Suprapubic skin (tissue), 4 donors: ENCODE results near the gene THTPA. TPM values are rescaled to one million over a fixed set of nuclear protein-coding genes. Genes with fewer than 3 reads are reported as not detected.
A peak's percentile ranks its signal among the peaks of the same experiment; 100 is the strongest.

Source experiments
- DNase-seq, 2 donors: peaks; one replicate each; pipeline ENCODE4 v3.0.0-alpha.2; 2019; ENCODE audit warnings: low spot score in 2 of 2
- H3K27ac ChIP-seq: fragments of 200-600 bp; sonication (generic); one replicate; pipeline ENCODE4 v1.5.1; 2019
- H3K27me3 ChIP-seq: fragments of 200-600 bp; sonication (generic); one replicate; pipeline ENCODE4 v1.5.1; 2019
- H3K36me3 ChIP-seq: fragments of 200-600 bp; sonication (generic); one replicate; pipeline ENCODE4 v1.5.1; 2019
- H3K4me1 ChIP-seq: fragments of 200-600 bp; sonication (generic); one replicate; pipeline ENCODE4 v1.5.1; 2019
- H3K4me3 ChIP-seq: fragments of 200-600 bp; sonication (generic); one replicate; pipeline ENCODE4 v1.5.1; 2019; ENCODE audit warnings: mild to moderate bottlenecking
- H3K9me3 ChIP-seq: fragments of 200-600 bp; sonication (generic); one replicate; pipeline ENCODE4 v1.5.1; 2019
- CTCF ChIP-seq, 2 donors: fragments of 200-600 bp in 1 of 2; fragments of 450-650 bp in 1 of 2; sonication (generic) in 1 of 2; IDR thresholded peaks; one replicate each; pipeline ENCODE4 v1.5.1; 2016 to 2019; ENCODE audit warnings: antibody characterized with exemption in 2 of 2, mild to moderate bottlenecking in 1 of 2, moderate library complexity in 1 of 2
- EP300 ChIP-seq: sonication (generic); formaldehyde crosslinking; IDR thresholded peaks from one replicate; pipeline ENCODE4 v1.6.1; 2017; ENCODE audit warnings: antibody characterized with exemption
- POLR2A ChIP-seq, 2 donors: fragments of 450-650 bp; IDR thresholded peaks; one replicate each; pipeline ENCODE4 v1.6.1; 2017; ENCODE audit warnings: antibody characterized with exemption in 2 of 2, mild to moderate bottlenecking in 2 of 2, moderate library complexity in 2 of 2
- POLR2AphosphoS5 ChIP-seq, 3 donors: sonication (generic); formaldehyde crosslinking; IDR thresholded peaks; one replicate each; pipeline ENCODE4 v1.6.1; 2017; ENCODE audit warnings: antibody characterized with exemption in 3 of 3
- WGBS: methylation state at CpG from one replicate; pipeline ENCODE4 v1.1.5; 2018; 5-methylcytosine and 5-hydroxymethylcytosine counted together
- total RNA-seq, 4 donors: library from RNA; depleted of rRNA; stranded (reverse); fragments of >200 nt; gene quantifications; one replicate each; pipeline ENCODE4 v1.1.0, GENCODE V29; 2016

The THTPA gene
- total RNA-seq, 4 donors from 2014 or later, result 7.0 to 16.7 (median 11.8) TPM

GRCh38 chr14:23570806-23571483 lies 14.9 kb downstream of the THTPA start:
- Histone ChIP-seq H3K9me3 (no peaks in the 10 kb centered on the region), H3K27ac (no peak overlapping the region), H3K27me3 (peaks cover 13% of the 10 kb centered on the region), H3K4me3 (no peak overlapping the region), H3K4me1 (peaks cover 52% of the 10 kb centered on the region), H3K36me3 (no peaks in the 10 kb centered on the region)
- WGBS, result 86% methylated on average over 12 of the region's 23 CpGs
- DNase-seq, result peak in 1 of 2 donors; percentile 56
- TF ChIP-seq POLR2A (IDR thresholded peaks at IDR 0.05) (no peak), POLR2AphosphoS5 (IDR thresholded peaks at IDR 0.05) (no peak), CTCF (IDR thresholded peaks at IDR 0.05) (no peak), EP300 (no peak)

GRCh38 chr14:23571701-23572523 lies 15.8 kb downstream of the THTPA start:
- Histone ChIP-seq H3K36me3 (no peaks in the 10 kb centered on the region), H3K9me3 (no peaks in the 10 kb centered on the region), H3K27ac (no peak overlapping the region), H3K4me1 (peaks cover 50% of the 10 kb centered on the region), H3K4me3 (no peak overlapping the region), H3K27me3 (peaks cover 23% of the 10 kb centered on the region)
- TF ChIP-seq EP300 (no peak), CTCF (IDR thresholded peaks at IDR 0.05) (no peak), POLR2A (IDR thresholded peaks at IDR 0.05) (no peak), POLR2AphosphoS5 (IDR thresholded peaks at IDR 0.05) (no peak)
- peak in 1 of 2 donors; percentile 57 for DNase-seq
- WGBS, result 57% methylated on average over 14 of the region's 14 CpGs

- WGBS, result 59% methylated on average over 4 of the region's 4 CpGs
- Histone ChIP-seq H3K27ac (no peak overlapping the region), H3K4me3 (no peak overlapping the region), H3K4me1 (peaks cover 50% of the 10 kb centered on the region), H3K27me3 (peaks cover 29% of the 10 kb centered on the region), H3K36me3 (no peaks in the 10 kb centered on the region), H3K9me3 (no peaks in the 10 kb centered on the region)
- no peak for DNase-seq
- TF ChIP-seq EP300, result no peak
- TF ChIP-seq POLR2AphosphoS5 (IDR thresholded peaks at IDR 0.05), result no peak
- TF ChIP-seq CTCF (IDR thresholded peaks at IDR 0.05), result no peak
- no peak for TF ChIP-seq POLR2A (IDR thresholded peaks at IDR 0.05)
Measured at GRCh38 chr14:23572524-23572828, 16.4 kb downstream of the THTPA start.

GRCh38 chr14:23572836-23573235 lies 16.8 kb downstream of the THTPA start:
- Histone ChIP-seq H3K27ac (no peak overlapping the region), H3K4me1 (peaks cover 49% of the 10 kb centered on the region), H3K4me3 (no peak overlapping the region), H3K36me3 (no peaks in the 10 kb centered on the region), H3K9me3 (no peaks in the 10 kb centered on the region), H3K27me3 (peaks cover 32% of the 10 kb centered on the region)
- peak in 1 of 2 donors; percentile 51 for DNase-seq
- whole genome bisulfite sequencing, result 32% methylated on average over 4 of the region's 4 CpGs
- no peak for TF ChIP-seq POLR2AphosphoS5 (IDR thresholded peaks at IDR 0.05)
- no peak for TF ChIP-seq CTCF (IDR thresholded peaks at IDR 0.05)
- TF ChIP-seq EP300, result no peak
- TF ChIP-seq POLR2A (IDR thresholded peaks at IDR 0.05), result no peak

GRCh38 chr14:23573384-23574015 lies 17.4 kb downstream of the THTPA start:
- H3K4me1 ChIP-seq, result peaks cover 45% of the 10 kb centered on the region
- H3K27ac ChIP-seq, result no peak overlapping the region
- no peaks in the 10 kb centered on the region for H3K9me3 ChIP-seq
- no peak for TF ChIP-seq POLR2AphosphoS5 (IDR thresholded peaks at IDR 0.05)
- no peak for TF ChIP-seq EP300
- no peak for TF ChIP-seq CTCF (IDR thresholded peaks at IDR 0.05)
- TF ChIP-seq POLR2A (IDR thresholded peaks at IDR 0.05), result no peak
- DNase-seq, result peak in 1 of 2 donors; percentile 48
- H3K27me3 ChIP-seq, result peaks cover 39% of the 10 kb centered on the region
- 55% methylated on average over 5 of the region's 5 CpGs for WGBS
- no peaks in the 10 kb centered on the region for H3K36me3 ChIP-seq
- H3K4me3 ChIP-seq, result no peak overlapping the region
